Measurements from ENCODE around the gene CPLX4.

CPLX4 gene

GRCh38 chr18:59323931-59324622, 5.6 kb upstream of the CPLX4 start:
- TF ChIP-seq MAX (IDR thresholded peaks at IDR 0.05; ENCODE audit: low read depth, low read length): no peak
- TF ChIP-seq POLR2A (IDR thresholded peaks at IDR 0.05; ENCODE audit: extremely low read depth, insufficient read length): no peak
- TF ChIP-seq MYC (IDR thresholded peaks at IDR 0.05; ENCODE audit: low read depth, low read length): no peak
- no peak for TF ChIP-seq CTCF (IDR thresholded peaks at IDR 0.05; ENCODE audit: low read depth, low read length)
- no peak for DNase-seq (ENCODE audit: low read depth)
- H3K4me3 ChIP-seq (ENCODE audit: low read depth, low read length): no peak overlapping the region

- DNase-seq (ENCODE audit: low read depth): no peak
- no peak for TF ChIP-seq MAX (IDR thresholded peaks at IDR 0.05; ENCODE audit: low read depth, low read length)
- no peak for TF ChIP-seq MYC (IDR thresholded peaks at IDR 0.05; ENCODE audit: low read depth, low read length)
- no peak for TF ChIP-seq CTCF (IDR thresholded peaks at IDR 0.05; ENCODE audit: low read depth, low read length)
- TF ChIP-seq POLR2A (IDR thresholded peaks at IDR 0.05; ENCODE audit: extremely low read depth, insufficient read length): no peak
- H3K4me3 ChIP-seq (ENCODE audit: low read depth, low read length): no peak overlapping the region
Observed at GRCh38 chr18:59311631-59312030, 6.8 kb downstream of the CPLX4 start.

- no peak overlapping the region for H3K4me3 ChIP-seq (ENCODE audit: low read depth, low read length)
- TF ChIP-seq MYC (IDR thresholded peaks at IDR 0.05; ENCODE audit: low read depth, low read length) (no peak), POLR2A (IDR thresholded peaks at IDR 0.05; ENCODE audit: extremely low read depth, insufficient read length) (no peak), CTCF (IDR thresholded peaks at IDR 0.05; ENCODE audit: low read depth, low read length) (no peak), MAX (IDR thresholded peaks at IDR 0.05; ENCODE audit: low read depth, low read length) (no peak)
- DNase-seq (ENCODE audit: low read depth): no peak
Observed at GRCh38 chr18:59308938-59309260, 9.6 kb downstream of the CPLX4 start.

GRCh38 chr18:59308248-59308937, 10.1 kb downstream of the CPLX4 start:
- DNase-seq (ENCODE audit: low read depth): peak; percentile 69
- TF ChIP-seq CTCF (IDR thresholded peaks at IDR 0.05; ENCODE audit: low read depth, low read length) (peak; percentile 47), MAX (IDR thresholded peaks at IDR 0.05; ENCODE audit: low read depth, low read length) (no peak)
- H3K4me3 ChIP-seq (ENCODE audit: low read depth, low read length): no peak overlapping the region

GRCh38 chr18:59306640-59307039, 11.8 kb downstream of the CPLX4 start:
- H3K4me3 ChIP-seq (ENCODE audit: low read depth, low read length): no peak overlapping the region
- DNase-seq (ENCODE audit: low read depth): no peak
- TF ChIP-seq MYC (IDR thresholded peaks at IDR 0.05; ENCODE audit: low read depth, low read length) (no peak), POLR2A (IDR thresholded peaks at IDR 0.05; ENCODE audit: extremely low read depth, insufficient read length) (no peak)

GRCh38 chr18:59305295-59305694, 13.2 kb downstream of the CPLX4 start:
- no peak overlapping the region for H3K4me3 ChIP-seq (ENCODE audit: low read depth, low read length)
- TF ChIP-seq CTCF (IDR thresholded peaks at IDR 0.05; ENCODE audit: low read depth, low read length): no peak
- TF ChIP-seq MAX (IDR thresholded peaks at IDR 0.05; ENCODE audit: low read depth, low read length): no peak
- TF ChIP-seq MYC (IDR thresholded peaks at IDR 0.05; ENCODE audit: low read depth, low read length): no peak
- no peak for TF ChIP-seq POLR2A (IDR thresholded peaks at IDR 0.05; ENCODE audit: extremely low read depth, insufficient read length)
- DNase-seq (ENCODE audit: low read depth): no peak

All from NB4 (cell line).